HG02885 (cell line): ENCODE measurements around the gene TFRC.
"Not testable (repeated sequence)": the region's sequence is repeated elsewhere in the genome, so short reads cannot be mapped to it uniquely, and the experiment has no call there.

Experiments used
- ATAC-seq: cut with Tn5 transposase; IDR thresholded peaks from one replicate; pipeline ENCODE4 v1.9.1; 2021; ENCODE audit warnings: mild to moderate bottlenecking; ENCODE audit not compliant: unreplicated experiment, poor library complexity

The TFRC gene

DNA sequence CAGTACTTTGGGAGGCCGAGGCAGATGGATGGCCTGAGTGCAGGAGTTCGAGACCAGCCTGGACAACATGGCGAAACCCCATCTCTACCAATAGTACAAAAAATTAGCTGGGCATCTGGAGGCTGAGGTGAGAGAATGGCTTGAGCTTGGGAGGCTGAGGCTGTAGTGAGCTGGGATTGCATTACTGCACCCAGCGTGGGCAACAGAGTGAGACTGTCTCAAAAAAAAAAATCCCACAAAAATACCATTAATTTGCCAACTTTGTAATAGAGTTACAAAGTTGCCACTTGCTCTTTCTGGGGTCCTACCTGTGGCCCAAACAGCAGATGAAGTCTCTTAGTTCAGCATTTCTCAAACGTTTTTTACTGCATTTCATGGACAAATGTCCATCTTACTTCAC is 6.0 kb upstream of the TFRC start:
- ATAC-seq, result no peak

GRCh38 chr3:196082619-196082971 is 705 bp upstream of the TFRC start:
- no peak for ATAC-seq

DNA sequence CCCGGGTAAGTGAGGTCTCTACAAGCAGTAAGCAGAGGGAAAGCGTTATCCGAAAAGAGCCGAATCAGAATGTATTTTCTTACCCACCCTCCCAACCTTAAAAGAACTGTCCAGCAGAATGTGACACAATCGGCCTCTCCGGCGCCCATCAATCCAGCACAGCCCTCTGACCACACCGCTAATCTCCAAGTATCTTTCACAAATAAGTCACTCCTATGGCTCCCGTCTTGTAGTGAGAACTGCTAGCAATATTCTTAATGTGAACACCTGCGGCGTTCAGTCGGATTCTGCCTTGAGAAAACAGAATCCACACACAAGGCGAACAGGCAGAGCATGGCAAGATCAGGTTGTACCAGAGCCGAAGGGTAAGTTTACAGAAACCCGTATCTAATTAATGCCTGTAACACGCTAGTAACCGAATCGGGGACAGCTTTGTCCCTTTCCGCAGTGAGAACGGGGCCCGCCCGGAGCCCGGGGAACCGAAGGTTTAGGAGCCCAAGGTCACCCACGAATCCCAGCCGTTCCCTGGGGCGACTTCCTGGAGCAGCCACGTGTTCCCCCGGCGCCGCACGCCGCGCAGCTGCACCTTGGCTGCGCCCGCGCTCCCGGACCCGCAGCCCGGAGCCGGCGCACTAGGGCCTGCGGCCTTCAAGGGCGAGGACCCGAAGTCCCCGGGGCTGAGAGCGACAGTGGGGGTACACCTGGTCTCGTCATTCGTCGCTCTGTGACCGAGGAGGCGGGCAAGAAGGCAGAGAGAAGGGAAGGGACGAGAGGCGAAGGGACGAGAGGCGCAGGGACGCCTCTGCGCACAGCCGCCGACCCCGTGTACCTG is 672 bp downstream of the TFRC start:
- peak; percentile 32 for ATAC-seq

DNA sequence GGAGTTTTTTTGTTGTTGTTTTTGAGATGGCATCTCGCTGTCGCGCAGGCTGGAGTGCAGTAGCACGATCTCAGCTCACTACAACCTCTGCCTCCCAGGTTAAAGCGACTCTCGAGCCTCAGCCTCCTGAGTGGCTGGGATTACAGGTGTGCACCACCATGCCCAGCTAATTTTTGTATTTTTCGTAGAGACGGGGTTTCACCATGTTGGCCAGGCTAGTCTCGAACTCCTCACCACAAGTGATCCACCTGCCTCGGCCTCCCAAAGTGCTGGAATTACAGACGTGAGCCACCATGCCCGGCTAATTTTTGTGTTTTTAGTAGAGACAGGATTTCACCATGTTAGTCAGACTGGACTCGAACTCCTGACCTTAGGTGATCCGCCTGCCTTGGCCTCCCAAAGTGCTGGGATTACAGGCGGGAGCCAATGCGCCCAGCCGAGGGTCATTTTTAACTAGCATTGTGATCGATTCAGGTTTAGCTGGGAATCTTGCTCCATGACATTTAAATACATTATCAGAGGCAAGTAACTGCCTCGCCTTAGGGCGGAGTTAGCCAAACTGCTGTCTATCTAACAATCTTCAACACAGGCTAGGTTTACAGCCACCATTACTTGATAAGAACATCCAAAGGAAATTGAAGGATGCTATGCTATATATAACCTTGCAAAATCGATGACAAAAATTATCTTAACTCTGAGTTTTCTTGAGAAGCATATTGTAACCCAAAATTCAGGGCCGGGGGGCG is 1.6 kb downstream of the TFRC start:
- not testable (repeated sequence) for ATAC-seq

DNA sequence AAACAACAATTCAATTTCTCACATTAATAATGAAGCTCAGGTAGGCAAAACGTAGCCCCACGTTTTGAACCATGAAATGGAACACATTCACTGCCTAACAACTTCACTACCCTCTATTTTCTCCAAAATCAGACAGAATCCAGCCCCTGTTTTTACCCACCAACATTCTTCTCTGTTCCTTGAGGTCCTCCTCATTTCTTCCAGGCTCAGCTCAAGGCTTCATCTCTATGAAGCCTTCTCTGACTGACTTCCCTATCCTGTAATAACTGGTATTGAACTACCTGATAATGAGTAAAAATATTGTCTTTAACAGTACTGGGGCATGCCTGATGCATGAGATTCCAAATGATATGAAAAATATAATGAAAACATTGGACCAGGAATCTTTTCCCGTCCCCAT is 2.2 kb downstream of the TFRC start:
- no peak for ATAC-seq

DNA sequence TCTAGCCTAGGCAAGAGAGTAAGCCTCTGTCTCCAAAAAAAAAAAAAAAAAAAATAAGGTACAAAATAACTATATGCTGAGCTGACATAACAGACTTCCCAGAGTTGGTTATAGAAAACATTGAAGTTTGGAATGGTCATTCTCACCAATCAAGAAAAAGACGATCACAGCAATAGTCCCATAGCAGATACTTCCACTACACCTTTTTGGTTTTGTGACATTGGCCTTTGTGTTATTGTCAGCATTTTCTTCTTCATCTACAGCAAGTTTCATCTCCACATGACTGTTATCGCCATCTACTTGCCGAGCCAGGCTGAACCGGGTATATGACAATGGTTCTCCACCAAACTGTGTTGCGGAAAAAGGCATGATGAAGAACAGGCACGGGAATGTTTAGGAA is 6.9 kb downstream of the TFRC start:
- ATAC-seq, result no peak

DNA sequence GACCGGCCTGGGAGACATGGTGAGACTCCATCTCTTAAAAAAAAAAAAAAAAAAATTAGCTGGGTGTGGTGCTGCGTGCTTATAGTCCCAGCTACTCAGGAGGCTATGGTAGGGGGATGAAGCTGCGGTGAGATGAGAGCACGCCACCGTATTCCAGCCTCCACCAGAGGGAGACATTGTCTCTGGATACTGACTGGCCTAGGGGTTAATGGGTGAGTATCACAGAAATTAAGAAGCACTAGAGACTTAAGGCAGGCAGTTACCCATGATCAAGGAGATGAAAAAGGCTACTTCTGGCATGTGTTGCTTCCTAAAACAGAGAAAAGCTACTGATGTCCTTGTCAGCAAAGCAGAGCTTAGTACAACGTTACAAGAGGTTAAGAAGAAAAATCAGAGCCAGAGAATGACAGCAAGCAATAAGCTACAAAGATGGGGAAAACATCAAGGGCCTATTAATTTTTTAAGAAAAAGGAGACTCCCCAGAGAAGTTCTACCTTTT is 8.6 kb downstream of the TFRC start:
- peak; percentile 49 for ATAC-seq

DNA sequence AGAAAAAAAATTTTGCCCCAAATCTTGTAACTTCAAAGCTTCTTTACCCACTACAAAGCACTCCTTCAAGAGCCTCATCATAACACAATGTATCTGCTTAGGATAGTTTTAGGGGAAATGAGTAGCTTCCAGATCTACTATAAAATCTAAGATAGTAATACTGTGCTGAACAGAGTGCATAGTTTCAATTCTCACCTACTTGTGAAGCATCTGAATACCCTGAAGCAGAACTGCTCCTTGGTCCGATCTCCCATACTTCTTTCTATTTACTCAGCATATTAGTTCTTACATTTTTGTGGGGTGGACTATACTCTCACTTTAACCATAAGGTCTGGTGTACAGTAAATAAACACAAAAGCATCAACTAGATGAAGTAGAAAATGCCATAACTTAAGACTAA is 9.6 kb downstream of the TFRC start:
- no peak for ATAC-seq

DNA sequence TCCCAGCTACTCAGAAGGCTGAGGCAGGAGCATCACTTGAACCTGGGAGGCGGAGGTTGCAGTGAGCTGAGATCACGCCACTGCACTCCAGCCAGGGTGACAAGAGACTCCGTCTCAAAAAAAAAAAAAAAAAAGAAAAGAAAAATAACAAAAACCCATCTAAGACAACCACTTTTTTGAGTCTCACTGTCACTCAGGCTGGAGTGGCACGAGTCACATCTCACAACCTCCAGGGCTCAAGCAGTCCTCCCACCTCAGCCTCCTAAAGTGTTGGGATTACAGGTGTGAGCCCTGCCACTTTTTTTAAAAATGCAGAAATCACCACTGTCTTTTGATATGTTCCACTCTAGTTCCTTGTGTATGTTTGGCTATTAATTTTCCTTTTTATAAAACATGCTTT is 13.1 kb downstream of the TFRC start:
- not testable (repeated sequence) for ATAC-seq

GRCh38 chr3:196067439-196067838 is 14.5 kb downstream of the TFRC start:
- ATAC-seq, result no peak

GRCh38 chr3:196063971-196064370 is 17.9 kb downstream of the TFRC start:
- no peak for ATAC-seq

DNA sequence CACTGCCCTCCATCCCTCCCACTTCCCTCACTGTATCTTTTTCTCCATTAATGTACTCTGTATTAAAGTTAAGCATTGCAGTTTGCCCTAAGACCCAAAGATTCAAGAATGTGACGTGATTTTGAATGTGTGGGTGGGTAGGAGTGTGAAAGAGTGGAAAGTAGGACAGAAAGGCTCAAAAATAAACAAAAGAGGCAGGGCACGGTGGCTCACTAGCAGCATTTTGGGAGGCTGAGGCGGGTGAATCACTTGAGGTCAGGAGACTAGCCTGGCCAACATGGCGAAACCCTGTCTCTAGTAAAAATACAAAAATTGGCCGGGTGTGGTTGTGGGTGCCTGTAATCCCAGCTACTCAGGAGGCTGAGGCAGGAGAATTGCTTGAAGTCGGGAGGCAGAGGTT is 18.4 kb downstream of the TFRC start:
- no peak for ATAC-seq

GRCh38 chr3:196063049-196063448 is 18.8 kb downstream of the TFRC start:
- ATAC-seq, result no peak

- ATAC-seq, result no peak
Measured at GRCh38 chr3:196060834-196061233, 21.1 kb downstream of the TFRC start.

DNA sequence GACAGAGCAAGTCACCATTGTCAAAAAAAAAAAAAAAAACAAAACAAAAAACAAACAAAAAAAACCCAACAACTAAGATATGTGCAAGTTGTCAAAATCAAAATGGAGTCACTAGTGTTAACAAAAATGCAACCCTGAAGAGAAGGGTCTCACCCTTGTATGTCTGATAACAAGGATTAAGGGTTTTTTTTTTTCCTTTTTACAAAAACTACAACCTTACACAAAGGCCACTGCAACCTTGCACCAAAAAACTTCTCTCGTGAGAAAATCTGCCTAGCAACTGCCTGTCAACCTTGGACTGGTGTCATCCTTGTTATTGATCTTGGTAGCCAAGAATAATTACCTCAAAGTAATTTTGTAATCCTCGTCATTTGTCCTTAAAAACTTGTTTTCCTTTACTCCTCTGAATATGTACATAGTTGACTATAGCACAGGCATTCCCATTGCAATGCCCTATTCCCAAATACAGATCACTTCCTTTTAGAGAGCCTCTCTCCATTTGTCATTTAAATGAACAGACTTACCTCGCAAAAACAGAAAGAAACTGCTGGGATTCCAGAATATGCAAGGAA is 24.0 kb downstream of the TFRC start:
- no peak for ATAC-seq

GRCh38 chr3:196056371-196056770 is 25.5 kb downstream of the TFRC start:
- ATAC-seq, result not testable (repeated sequence)

DNA sequence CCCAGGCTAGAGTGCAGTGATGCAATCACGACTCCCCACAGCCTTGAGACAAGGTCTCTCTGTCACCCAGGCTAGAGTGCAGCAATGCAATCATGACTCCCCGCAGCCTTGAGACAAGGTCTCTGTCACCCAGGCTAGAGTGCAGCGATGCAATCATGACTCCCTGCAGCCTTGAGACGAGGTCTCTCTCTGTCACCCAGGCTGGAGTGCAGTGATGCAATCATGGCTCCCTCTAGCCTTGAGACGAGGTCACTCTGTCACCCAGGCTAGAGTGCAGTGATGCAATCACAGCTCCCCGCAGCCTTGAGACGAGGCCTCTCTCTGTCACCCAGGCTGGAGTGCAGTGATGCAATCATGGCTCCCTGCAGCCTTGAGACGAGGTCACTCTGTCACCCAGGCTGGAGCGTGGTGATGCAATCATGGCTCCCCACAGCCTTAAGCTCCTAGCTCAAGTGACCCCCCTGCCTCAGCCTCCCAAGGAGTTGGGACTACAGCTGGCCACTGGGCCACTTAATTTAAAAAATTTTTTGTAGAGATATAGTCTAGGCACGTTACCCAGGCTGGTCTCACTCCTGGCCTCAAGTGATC is 26.1 kb downstream of the TFRC start:
- no peak for ATAC-seq

GRCh38 chr3:196055240-196055639 is 26.6 kb downstream of the TFRC start:
- ATAC-seq, result no peak

- ATAC-seq, result no peak
Measured at GRCh38 chr3:196054661-196055060, 27.2 kb downstream of the TFRC start.

- ATAC-seq, result no peak
Measured at GRCh38 chr3:196053487-196053886, 28.4 kb downstream of the TFRC start.
